IMR-90 (cell line): ENCODE data around the gene CDRT4. TPM values are rescaled to one million over a fixed set of nuclear protein-coding genes. Genes with fewer than 3 reads are reported as not detected.

Source experiments
- ATAC-seq: fragments of 200-7000 bp; cut with Tn5 transposase; 2 replicates; pipeline ENCODE4 v1.9.1; 2020; ENCODE audit warnings: low read depth, mild to moderate bottlenecking, moderate library complexity
- BruUV-seq: library from RNA; stranded (reverse); fragments of 400-500 nt; replicated peaks from 2 replicates; lab custom pipeline; 2021; lab: Mats Ljungman, UMichigan
- CTCF ChIA-PET: fragments of 300-600 bp; formaldehyde crosslinking; extraction: SDS; loops from one replicate; lab custom pipeline; 2021; ENCODE audit warnings: antibody characterized with exemption; lab: Yijun Ruan, JAX
- POLR2A ChIA-PET: fragments of 300-600 bp; sonication (Branson Sonifier 250); formaldehyde crosslinking; loops from one replicate; lab custom pipeline; 2022; ENCODE audit warnings: antibody characterized with exemption; ENCODE audit not compliant: unreplicated experiment; lab: Charles Lee
- DNase-seq: peaks from one replicate; pipeline ENCODE4 v3.0.0; 2013
- H2AFZ ChIP-seq: replicated peaks from 2 replicates; pipeline ENCODE3; 2013; ENCODE audit warnings: low read length, mild to moderate bottlenecking; ENCODE audit not compliant: poor library complexity
- H2AK5ac ChIP-seq: 2 replicates; pipeline ENCODE4 v1.6.1; 2013; ENCODE audit warnings: low read depth, low read length, inconsistent platforms
- H2AK9ac ChIP-seq: replicated peaks from 2 replicates; pipeline ENCODE3; 2013; ENCODE audit warnings: mild to moderate bottlenecking, low read depth, low read length, moderate library complexity; ENCODE audit not compliant: poor library complexity
- H2BK120ac ChIP-seq: 2 replicates; pipeline ENCODE4 v1.6.1; 2013; ENCODE audit warnings: low read depth, low read length, inconsistent platforms
- H2BK15ac ChIP-seq: 3 replicates; pipeline ENCODE4 v1.6.1; 2013; ENCODE audit warnings: low read depth, low read length, inconsistent platforms
- H2BK20ac ChIP-seq: 2 replicates; pipeline ENCODE4 v1.6.1; 2013; ENCODE audit warnings: low read depth, mild to moderate bottlenecking, inconsistent platforms, low read length, moderate library complexity
- H2BK5ac ChIP-seq: 2 replicates; pipeline ENCODE4 v1.6.1; 2013; ENCODE audit warnings: mild to moderate bottlenecking, low read depth, low read length, inconsistent platforms; ENCODE audit not compliant: poor library complexity, severe bottlenecking
- H3K14ac ChIP-seq: replicated peaks from 2 replicates; pipeline ENCODE4 v1.6.1; 2013; ENCODE audit warnings: low read depth, low read length, inconsistent platforms
- H3K18ac ChIP-seq: 2 replicates; pipeline ENCODE4 v1.6.1; 2013; ENCODE audit warnings: low read depth, low read length, control low read depth
- H3K23ac ChIP-seq: 2 replicates; pipeline ENCODE4 v1.6.1; 2013; ENCODE audit warnings: low read depth, low read length, inconsistent platforms
- H3K27ac ChIP-seq: 2 replicates; pipeline ENCODE4 v1.5.1; 2013; ENCODE audit warnings: mild to moderate bottlenecking, control low read depth, low read length; ENCODE audit not compliant: insufficient read depth
- H3K27me3 ChIP-seq: 2 replicates; pipeline ENCODE4 v1.6.1; 2013; ENCODE audit warnings: low read length; ENCODE audit not compliant: control insufficient read depth, insufficient read depth
- H3K36me3 ChIP-seq: 2 replicates; pipeline ENCODE4 v1.6.1; 2013; ENCODE audit warnings: low read length, mixed read lengths; ENCODE audit not compliant: control insufficient read depth, insufficient read depth
- H3K4ac ChIP-seq: 2 replicates; pipeline ENCODE4 v1.6.1; 2013; ENCODE audit warnings: low read depth, low read length, inconsistent platforms
- H3K4me1 ChIP-seq: 2 replicates; pipeline ENCODE4 v1.6.1; 2013; ENCODE audit warnings: low read length, mixed read lengths; ENCODE audit not compliant: control insufficient read depth, insufficient read depth
- H3K4me2 ChIP-seq: 2 replicates; pipeline ENCODE4 v1.6.1; 2013; ENCODE audit warnings: low read depth, mild to moderate bottlenecking, control low read depth, low read length, moderate library complexity
- H3K4me3 ChIP-seq: 2 replicates; pipeline ENCODE4 v1.5.1; 2013; ENCODE audit warnings: low read depth, mild to moderate bottlenecking, control low read depth, low read length, moderate library complexity; ENCODE audit not compliant: insufficient read depth
- H3K56ac ChIP-seq: 2 replicates; pipeline ENCODE4 v1.6.1; 2013; ENCODE audit warnings: low read length, inconsistent platforms; ENCODE audit not compliant: insufficient read depth; ENCODE audit errors: extremely low read depth
- H3K79me1 ChIP-seq, 2 experiments: 2 replicates each; pipeline ENCODE4 v1.6.1; 2013; ENCODE audit warnings: low read length in 2 of 2, inconsistent platforms in 1 of 2, low read depth in 1 of 2
- H3K9ac ChIP-seq: 2 replicates; pipeline ENCODE4 v1.6.1; 2013; ENCODE audit warnings: low read depth, low read length, control low read depth
- H3K9me1 ChIP-seq: 2 replicates; pipeline ENCODE4 v1.6.1; 2013; ENCODE audit warnings: low read length, inconsistent platforms; ENCODE audit not compliant: insufficient read depth
- H3K9me3 ChIP-seq: 2 replicates; pipeline ENCODE4 v1.6.1; 2013; ENCODE audit warnings: low read length; ENCODE audit not compliant: control insufficient read depth, insufficient read depth
- H4K20me1 ChIP-seq: 2 replicates; pipeline ENCODE4 v1.6.1; 2013; ENCODE audit warnings: low read length, inconsistent platforms; ENCODE audit not compliant: insufficient read depth
- H4K5ac ChIP-seq: 2 replicates; pipeline ENCODE4 v1.6.1; 2013; ENCODE audit warnings: mild to moderate bottlenecking, low read depth, low read length, control low read depth
- H4K8ac ChIP-seq, 2 experiments: 2 replicates each; pipeline ENCODE4 v1.6.1; 2013; ENCODE audit warnings: low read depth in 2 of 2, low read length in 2 of 2, control low read depth in 1 of 2, inconsistent platforms in 1 of 2
- H4K91ac ChIP-seq: 2 replicates; pipeline ENCODE4 v1.6.1; 2013; ENCODE audit warnings: low read depth, low read length, inconsistent platforms; ENCODE audit not compliant: insufficient read depth
- BHLHE40 ChIP-seq: fragments of 150-350 bp; IDR thresholded peaks from 2 replicates; pipeline ENCODE4 v1.6.1; 2016; ENCODE audit warnings: mild to moderate bottlenecking, low read depth, low read length
- ELK1 ChIP-seq: fragments of 150-350 bp; IDR thresholded peaks from 2 replicates; pipeline ENCODE4 v1.6.1; 2016; ENCODE audit warnings: low read depth, mild to moderate bottlenecking, low read length, moderate library complexity, borderline replicate concordance
- MAFK ChIP-seq: IDR thresholded peaks from 2 replicates; pipeline ENCODE4 v1.6.1; 2012; ENCODE audit warnings: low read depth, low read length, improper control_type of control experiment
- MAZ ChIP-seq: IDR thresholded peaks from 2 replicates; pipeline ENCODE4 v1.6.1; 2012; ENCODE audit warnings: low read depth, mild to moderate bottlenecking, low read length, improper control_type of control experiment, moderate library complexity, borderline replicate concordance
- NFE2L2 ChIP-seq: fragments of 150-350 bp; IDR thresholded peaks from 2 replicates; pipeline ENCODE4 v1.6.1; 2016; ENCODE audit warnings: low read depth, mild to moderate bottlenecking, low read length
- RCOR1 ChIP-seq: IDR thresholded peaks from 2 replicates; pipeline ENCODE4 v1.6.1; 2012; ENCODE audit warnings: mild to moderate bottlenecking, low read length, improper control_type of control experiment; ENCODE audit not compliant: insufficient replicate concordance
- WGBS, 2 experiments: methylation state at CpG; one replicate each; pipeline versions ENCODE4 v1.1.5 to v1.1.7; 2013; ENCODE audit warnings: missing lambda C conversion rate in 2 of 2; ENCODE audit not compliant: insufficient read length in 1 of 2; ENCODE audit errors: extremely low coverage in 2 of 2; 5-methylcytosine and 5-hydroxymethylcytosine counted together
- dilution Hi-C: fragments of 300-500 bp; cut with HindIII; formaldehyde crosslinking; loops from one replicate; pipeline ENCODE4 v1.14.3; 2018; ENCODE audit warnings: low sequenced_read_pairs; ENCODE audit not compliant: unreplicated experiment
- in situ Hi-C: fragments of 300-500 bp; cut with MboI; formaldehyde crosslinking; loops from 3 replicates; pipeline ENCODE4 v1.14.3; 2019; ENCODE audit warnings: low sequenced_read_pairs, inconsistent platforms, mixed read lengths
- intact Hi-C: fragments of 100-400 bp; cut with micrococcal nuclease; formaldehyde crosslinking; loops from 2 replicates; pipeline ENCODE4 v1.10.0; 2022
- polyA plus RNA-seq, 3 experiments: library from polyadenylated mRNA; depleted of rRNA; stranded (reverse); fragments of >200 nt; gene quantifications; 2 replicates each; pipeline ENCODE4 v1.2.3, GENCODE V29; 2012; ENCODE audit warnings: low replicate concordance in 1 of 3
- total RNA-seq: library from RNA; depleted of rRNA; stranded (reverse); fragments of >200 nt; gene quantifications from 2 replicates; pipeline ENCODE4 v1.2.3, GENCODE V29; 2012

The CDRT4 gene
- total and polyA plus RNA-seq, 2 of the 4 experiments (the other 2 are of a cell fraction): 0.90 to 3.7 TPM

- H4K91ac ChIP-seq: peak overlapping the region; percentile 1; the same call in 1 of the 2 replicates
- no peak overlapping the region for H3K18ac ChIP-seq
- ATAC-seq (no peak), DNase-seq (no peak)
- H3K9ac ChIP-seq: no peak overlapping the region
- H3K9me1 ChIP-seq: peaks cover 15% of the 10 kb centered on the region
- no peak overlapping the region for H2BK5ac ChIP-seq
- POLR2A ChIA-PET: interaction anchor here (0.6 kb wide), 1 partner anchor 1083 kb away, joined by 3 read pairs; no protein-coding TSS in a partner anchor
- peak overlapping the region; percentile 32 for H2BK120ac ChIP-seq
- 0 out of 4 replicates have a peak, but pooled peaks cover 0 to 4% of the 10 kb centered on the region in 2 experiments for H3K79me1 ChIP-seq
- H3K56ac ChIP-seq: no peak overlapping the region
- no peaks in the 10 kb centered on the region for H3K9me3 ChIP-seq
- H3K27ac ChIP-seq: no peak overlapping the region
- no peaks in the 10 kb centered on the region for H4K20me1 ChIP-seq
- H3K4me3 ChIP-seq: no peak overlapping the region
- H2BK20ac ChIP-seq: no peak overlapping the region; the same call in 1 of the 2 replicates
- 0 out of 3 replicates have a peak overlapping the region, but pooled peaks have one; percentile 3 for H2BK15ac ChIP-seq
- TF ChIP-seq ELK1 (no peak), RCOR1 (no peak), MAFK (no peak), MAZ (no peak), NFE2L2 (no peak), BHLHE40 (no peak)
- H3K4me2 ChIP-seq: no peak overlapping the region
- no CpG with 5 or more reads among the region's 7 CpGs for WGBS, 2 experiments
- no TSS peak for BruUV-seq
- intact Hi-C loops: no loop called here
- no peaks in the 10 kb centered on the region for H3K36me3 ChIP-seq
- H4K8ac ChIP-seq: no peak overlapping the region
- peak overlapping the region; percentile 48 for H2AK5ac ChIP-seq
- no peak overlapping the region for H2AK9ac ChIP-seq
- H3K4ac ChIP-seq: peak overlapping the region; percentile 85
- dilution Hi-C loops: no loop called here
- H4K5ac ChIP-seq: no peak overlapping the region; the same call in 1 of the 2 replicates
- no peaks in the 10 kb centered on the region for H3K27me3 ChIP-seq
- H3K14ac ChIP-seq: no peak overlapping the region
- in situ Hi-C loops: no loop called here
- peaks cover 20% of the 10 kb centered on the region for H3K4me1 ChIP-seq
- CTCF ChIA-PET: interaction anchor here (0.6 kb wide), 1 partner anchor 44 kb away, joined by 3 read pairs; no protein-coding TSS in a partner anchor
- H2AFZ ChIP-seq: no peak overlapping the region
- no peak overlapping the region; the same call in 1 of the 2 replicates for H3K23ac ChIP-seq
These were observed 54.8 kb downstream of the CDRT4 start for GRCh38 chr17:15412606-15413005.
